H1 (cell line): Measurements from ENCODE around the gene GANC. TPM values are rescaled to one million over a fixed set of nuclear protein-coding genes. Genes with fewer than 3 reads are reported as not detected.

Experiments used
- KDM1A ChIP-seq: fragments of 200-600, 300-600 bp; sonication (generic); IDR thresholded peaks from 2 replicates; pipeline ENCODE4 v1.7.1; 2016; ENCODE audit warnings: mild to moderate bottlenecking, low read length, borderline replicate concordance
- MAFK ChIP-seq: IDR thresholded peaks from 2 replicates; pipeline ENCODE4 v1.6.1; 2012; ENCODE audit warnings: low read depth, mild to moderate bottlenecking, improper control_type of control experiment, low read length
- POLR2A ChIP-seq, 2 experiments: IDR thresholded peaks; 1 replicate in 1 of 2; 2 replicates in 1 of 2; pipeline ENCODE4 v1.6.1; 2011; ENCODE audit warnings: low read depth in 2 of 2, low read length in 2 of 2, mild to moderate bottlenecking in 2 of 2; ENCODE audit errors: control extremely low read depth in 1 of 2
- polyA plus RNA-seq, 7 experiments: library from polyadenylated mRNA; depleted of rRNA in 3 of 7; stranded (reverse) in 5 of 7; unstranded in 2 of 7; fragments of >200 nt in 5 of 7; fragments of 200-250 nt in 2 of 7; gene quantifications; 1 replicate in 5 of 7; 2 replicates in 1 of 7; 4 replicates in 1 of 7; pipeline versions ENCODE4 v1.2.1 to v1.2.3, GENCODE V29; 2011 to 2013; ENCODE audit warnings: missing spikeins in 2 of 7, mixed read lengths in 2 of 7
- total RNA-seq: library from RNA; stranded (reverse); fragmentation: NEBNext Ultra II Directional; extraction: Animal tissue kit (Norgen Biotek cat#: 25700); gene quantifications from 2 replicates; pipeline ENCODE4 v1.2.1, GENCODE V29; 2021

Gene GANC
- total and polyA plus RNA-seq, 2 of the 8 experiments (the other 6 are each of a cell fraction or from before 2014, with no cell fraction given), result 6.8 to 14.4 TPM

DNA sequence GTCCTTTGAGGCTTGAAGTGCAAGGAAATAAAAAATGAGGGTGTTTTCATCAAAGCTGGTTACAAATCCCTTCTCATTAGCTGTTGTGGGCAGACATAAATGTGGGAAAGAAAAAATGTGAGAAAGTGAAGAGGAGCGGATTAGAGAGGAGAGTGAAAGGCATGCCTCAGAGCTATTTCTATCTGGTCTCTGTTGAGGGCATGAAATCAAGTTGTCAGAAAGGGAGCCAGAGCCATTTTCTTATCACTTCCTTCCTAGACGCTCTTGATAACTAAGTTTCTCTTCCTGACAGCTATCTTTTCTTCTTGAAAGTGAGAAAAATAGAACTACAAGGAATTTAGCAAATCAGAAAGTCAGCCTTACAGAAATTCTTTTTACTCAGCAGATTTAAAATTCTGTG is 65.5 kb downstream of the GANC start (continued):
- no peak for TF ChIP-seq MAFK
- TF ChIP-seq POLR2A (IDR thresholded peaks at IDR 0.05; ENCODE audit: control extremely low read depth in 1 of 2, low read depth in 2 of 2, low read length in 2 of 2), result no peak
- no peak for TF ChIP-seq KDM1A
